HCT116 (cell line): ENCODE measurements around the gene TMEM254.
"Not testable (repeated sequence)": the region's sequence is repeated elsewhere in the genome, so short reads cannot be mapped to it uniquely, and the experiment has no call there.

Experiments used
- CTCF ChIP-seq, 3 experiments: fragments of 200-600 bp in 1 of 3; sonication (generic) in 1 of 3; IDR thresholded peaks in 2 of 3; conservative IDR thresholded peaks in 1 of 3; 2 replicates each; pipeline ENCODE4 v1.5.1; 2012 to 2017; ENCODE audit warnings: low read depth in 2 of 3, low read length in 2 of 3, antibody characterized with exemption in 1 of 3, borderline replicate concordance in 1 of 3, control low read depth in 1 of 3, mild to moderate bottlenecking in 1 of 3, mixed read lengths in 1 of 3, mixed run types in 1 of 3, moderate library complexity in 1 of 3; ENCODE audit not compliant: insufficient read depth in 1 of 3
- ELF1 ChIP-seq: IDR thresholded peaks from 2 replicates; pipeline ENCODE4 v1.6.1; 2012; ENCODE audit warnings: low read depth, borderline replicate concordance
- POLR2A ChIP-seq: IDR thresholded peaks from 2 replicates; pipeline ENCODE4 v1.7.0; 2011; ENCODE audit warnings: borderline replicate concordance; ENCODE audit not compliant: insufficient read depth, insufficient read length; ENCODE audit errors: extremely low read depth
- YY1 ChIP-seq: IDR thresholded peaks from 2 replicates; pipeline ENCODE4 v1.6.1; 2011; ENCODE audit warnings: low read length, low read depth, moderate library complexity, mild to moderate bottlenecking; ENCODE audit not compliant: insufficient replicate concordance; ENCODE audit errors: extremely low read depth
- ZNF274 ChIP-seq: fragments of 200-500 bp; sonication (Bioruptor generic); IDR thresholded peaks from 2 replicates; pipeline ENCODE4 v1.6.1; 2014; ENCODE audit warnings: mild to moderate bottlenecking, low read depth, low read length, inconsistent platforms

- TF ChIP-seq ZNF274; CTCF (IDR thresholded peaks at IDR 0.05 in 2 of 3, conservative IDR thresholded peaks at IDR 0.05 in 1 of 3; ENCODE audit: borderline replicate concordance in 1 of 3, insufficient read depth in 1 of 3, low read depth in 2 of 3, low read length in 2 of 3); YY1; POLR2A; ELF1: not testable (repeated sequence)
Observed at GRCh38 chr10:80133687-80134086, 55.2 kb downstream of the TMEM254 start.
